OCI-LY7 (cell line): ENCODE results near the gene PPP1R14C.

ENCODE experiments used
- EZH2phosphoT487 ChIP-seq: fragments of 200-600 bp; sonication (generic); IDR thresholded peaks from 2 replicates; pipeline ENCODE4 v1.6.1; 2018; ENCODE audit warnings: low read depth, borderline replicate concordance, mild to moderate bottlenecking, mixed run types, antibody characterized with exemption, low read length, moderate library complexity, mixed read lengths
- TF ChIP-seq, protein P1 (sequence below): fragments of 200-600 bp; sonication (generic); conservative IDR thresholded peaks from 2 replicates; pipeline ENCODE4 v1.5.1; 2014; ENCODE audit warnings: mild to moderate bottlenecking, antibody characterized with exemption, low read length, moderate library complexity, mixed read lengths

DNA sequence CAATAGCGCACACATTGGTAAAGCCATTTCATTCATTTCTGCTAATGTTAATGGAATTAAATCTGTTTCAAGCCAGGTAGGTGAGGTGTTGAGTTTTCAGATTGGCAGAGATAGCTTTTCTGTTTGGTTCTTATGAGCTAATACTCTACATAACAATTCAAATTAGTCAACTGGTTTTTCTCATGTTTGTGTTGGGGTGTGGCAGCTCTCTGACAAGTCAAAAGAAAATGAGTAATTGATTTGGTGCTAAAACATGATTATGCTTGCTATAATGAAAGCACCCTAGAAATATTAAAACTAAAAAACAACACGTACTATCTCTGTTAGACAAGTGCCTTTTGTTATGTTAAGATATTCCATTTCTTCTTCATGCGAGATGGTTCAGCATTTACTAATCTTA, 13.6 kb downstream of the PPP1R14C start:
- TF ChIP-seq, protein P1, sequence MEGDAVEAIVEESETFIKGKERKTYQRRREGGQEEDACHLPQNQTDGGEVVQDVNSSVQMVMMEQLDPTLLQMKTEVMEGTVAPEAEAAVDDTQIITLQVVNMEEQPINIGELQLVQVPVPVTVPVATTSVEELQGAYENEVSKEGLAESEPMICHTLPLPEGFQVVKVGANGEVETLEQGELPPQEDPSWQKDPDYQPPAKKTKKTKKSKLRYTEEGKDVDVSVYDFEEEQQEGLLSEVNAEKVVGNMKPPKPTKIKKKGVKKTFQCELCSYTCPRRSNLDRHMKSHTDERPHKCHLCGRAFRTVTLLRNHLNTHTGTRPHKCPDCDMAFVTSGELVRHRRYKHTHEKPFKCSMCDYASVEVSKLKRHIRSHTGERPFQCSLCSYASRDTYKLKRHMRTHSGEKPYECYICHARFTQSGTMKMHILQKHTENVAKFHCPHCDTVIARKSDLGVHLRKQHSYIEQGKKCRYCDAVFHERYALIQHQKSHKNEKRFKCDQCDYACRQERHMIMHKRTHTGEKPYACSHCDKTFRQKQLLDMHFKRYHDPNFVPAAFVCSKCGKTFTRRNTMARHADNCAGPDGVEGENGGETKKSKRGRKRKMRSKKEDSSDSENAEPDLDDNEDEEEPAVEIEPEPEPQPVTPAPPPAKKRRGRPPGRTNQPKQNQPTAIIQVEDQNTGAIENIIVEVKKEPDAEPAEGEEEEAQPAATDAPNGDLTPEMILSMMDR: no peak
- no peak for TF ChIP-seq EZH2phosphoT487
